HG03095 (cell line): ENCODE data around the gene MED9.
"Not testable (repeated sequence)": the region's sequence is repeated elsewhere in the genome, so short reads cannot be mapped to it uniquely, and the experiment has no call there.

Experiments
- ATAC-seq: cut with Tn5 transposase; IDR thresholded peaks from one replicate; pipeline ENCODE4 v1.9.1; 2021; ENCODE audit warnings: moderate library complexity; ENCODE audit not compliant: unreplicated experiment

The MED9 gene, protein sequence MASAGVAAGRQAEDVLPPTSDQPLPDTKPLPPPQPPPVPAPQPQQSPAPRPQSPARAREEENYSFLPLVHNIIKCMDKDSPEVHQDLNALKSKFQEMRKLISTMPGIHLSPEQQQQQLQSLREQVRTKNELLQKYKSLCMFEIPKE

DNA sequence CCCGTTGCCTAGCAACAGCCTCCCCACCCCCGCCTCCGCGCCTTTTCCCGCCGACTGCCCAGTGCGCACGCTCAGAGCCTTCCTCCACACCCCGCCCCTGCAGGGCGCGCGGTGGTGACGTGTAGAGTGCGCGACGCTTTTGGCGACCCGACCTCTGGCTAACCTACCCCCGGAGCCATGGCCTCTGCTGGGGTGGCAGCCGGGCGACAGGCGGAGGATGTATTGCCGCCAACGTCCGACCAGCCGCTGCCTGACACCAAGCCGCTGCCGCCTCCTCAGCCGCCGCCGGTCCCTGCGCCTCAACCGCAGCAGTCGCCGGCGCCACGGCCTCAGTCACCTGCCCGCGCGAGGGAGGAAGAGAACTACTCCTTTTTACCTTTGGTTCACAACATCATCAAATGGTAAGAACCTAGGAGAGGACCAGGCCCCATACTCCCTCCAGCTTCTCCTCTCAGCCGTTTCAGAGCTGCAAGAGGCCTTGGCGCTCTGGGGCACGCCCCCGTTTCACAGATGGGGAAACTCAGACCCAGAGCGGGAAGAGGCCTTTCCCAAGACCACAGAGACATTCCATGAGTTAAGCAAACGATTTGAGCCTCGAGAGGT is at the start of gene MED9:
Gene MED9 (plus strand): TSS at position 136 of the 603 bp plus-strand sequence. CDS start 42 bp downstream, at position 178.
- peak; percentile 71 for ATAC-seq

DNA sequence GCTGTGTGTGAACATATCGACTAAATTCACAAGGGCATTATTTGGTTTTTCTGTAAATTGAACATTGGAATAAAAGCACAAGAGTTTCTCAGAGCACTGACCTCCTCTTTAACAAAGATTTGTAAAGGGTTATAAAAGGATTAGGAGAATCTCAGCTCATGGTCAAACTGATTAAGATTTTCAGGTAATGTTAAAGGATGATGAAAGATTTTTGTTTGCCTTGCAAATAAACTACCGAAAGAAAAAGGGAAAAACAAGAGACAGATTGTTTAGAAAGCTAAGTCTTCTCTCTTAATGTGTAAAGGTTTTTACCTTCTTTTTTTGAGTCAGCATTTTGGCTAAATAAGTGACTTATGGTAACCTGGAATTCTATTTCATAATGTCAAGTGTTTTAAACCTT is 47.6 kb upstream of the MED9 start:
- ATAC-seq: no peak

GRCh38 chr17:17430924-17431323 is 45.9 kb upstream of the MED9 start:
- ATAC-seq: not testable (repeated sequence)

DNA sequence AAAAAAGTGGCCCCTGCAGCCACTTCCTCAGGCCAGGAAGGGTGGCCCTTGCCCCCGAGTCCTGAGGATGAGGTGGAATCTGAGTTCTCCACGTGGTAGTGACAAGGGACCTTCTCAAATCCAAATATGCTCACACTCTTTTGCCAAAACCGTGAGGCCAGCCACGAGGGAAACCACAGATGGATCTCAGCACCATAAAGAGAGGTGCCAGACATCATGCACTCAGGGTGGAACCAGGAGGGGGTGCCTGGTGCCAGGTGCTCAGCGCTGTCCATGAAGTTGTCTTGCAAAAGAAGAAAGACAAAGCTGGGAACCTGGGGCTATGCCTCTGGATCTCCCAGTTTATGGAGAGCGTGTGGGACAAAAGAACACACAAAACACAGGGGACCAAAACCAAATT is 45.2 kb upstream of the MED9 start:
- no peak for ATAC-seq

GRCh38 chr17:17433000-17433703 is 43.6 kb upstream of the MED9 start:
- no peak for ATAC-seq

DNA sequence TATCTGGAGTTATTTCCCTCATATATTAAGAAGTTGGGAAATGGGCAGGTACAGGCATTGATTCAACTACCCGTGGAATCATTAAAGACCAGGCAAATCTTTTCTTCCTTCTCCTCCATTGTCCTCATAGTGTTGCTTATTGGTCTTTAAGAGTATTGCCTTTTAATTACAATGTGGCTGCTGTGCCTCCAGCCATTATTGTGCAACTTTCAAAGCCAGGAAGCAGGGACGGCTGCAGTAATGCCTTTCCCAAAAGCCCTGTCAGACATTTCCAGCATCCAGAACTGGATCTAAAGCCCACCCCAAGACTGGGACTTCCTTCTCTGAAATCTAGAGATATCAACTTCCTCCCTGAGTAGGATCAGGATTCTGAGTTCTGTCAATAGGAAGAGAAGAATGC is 42.3 kb upstream of the MED9 start:
- no peak for ATAC-seq

GRCh38 chr17:17435323-17435722 is 41.5 kb upstream of the MED9 start:
- no peak for ATAC-seq

DNA sequence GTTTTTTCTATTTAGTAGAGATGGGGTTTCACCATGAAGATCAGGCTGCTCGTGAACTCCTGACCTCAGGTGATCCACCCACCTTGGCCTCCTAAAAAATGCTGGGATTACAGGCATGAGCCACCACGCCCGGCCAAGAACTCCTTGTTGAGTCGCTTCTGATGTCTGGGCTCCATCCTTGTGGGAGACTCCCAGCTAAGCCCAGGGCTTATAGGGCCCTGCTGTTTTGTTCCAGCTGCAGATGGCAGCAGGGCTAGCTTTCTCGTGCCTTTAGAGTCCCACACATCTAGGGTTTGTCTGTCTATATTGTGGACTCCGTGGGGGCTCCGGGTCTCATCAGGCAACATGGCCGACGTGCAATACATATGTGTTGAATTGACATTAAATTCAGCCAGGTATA is 39.3 kb upstream of the MED9 start:
- ATAC-seq: no peak

DNA sequence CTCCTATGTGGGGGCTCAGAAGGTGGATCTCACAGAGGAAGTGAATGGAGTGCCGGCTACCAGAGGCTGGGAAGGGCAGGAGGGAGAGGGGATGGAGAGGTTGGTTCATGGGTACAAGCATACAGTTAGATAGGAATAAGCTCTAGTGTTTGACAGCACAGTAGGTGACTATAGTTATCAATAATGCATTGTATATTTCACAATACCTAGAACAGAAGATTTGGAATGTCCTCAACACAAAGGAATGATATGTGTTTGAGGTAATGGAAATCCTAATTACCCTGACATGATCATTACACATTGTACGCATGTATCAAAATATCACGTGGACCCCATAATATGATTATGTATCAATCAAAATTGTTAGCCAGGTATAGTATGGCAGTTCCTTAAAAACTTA is 38.9 kb upstream of the MED9 start:
- no peak for ATAC-seq

DNA sequence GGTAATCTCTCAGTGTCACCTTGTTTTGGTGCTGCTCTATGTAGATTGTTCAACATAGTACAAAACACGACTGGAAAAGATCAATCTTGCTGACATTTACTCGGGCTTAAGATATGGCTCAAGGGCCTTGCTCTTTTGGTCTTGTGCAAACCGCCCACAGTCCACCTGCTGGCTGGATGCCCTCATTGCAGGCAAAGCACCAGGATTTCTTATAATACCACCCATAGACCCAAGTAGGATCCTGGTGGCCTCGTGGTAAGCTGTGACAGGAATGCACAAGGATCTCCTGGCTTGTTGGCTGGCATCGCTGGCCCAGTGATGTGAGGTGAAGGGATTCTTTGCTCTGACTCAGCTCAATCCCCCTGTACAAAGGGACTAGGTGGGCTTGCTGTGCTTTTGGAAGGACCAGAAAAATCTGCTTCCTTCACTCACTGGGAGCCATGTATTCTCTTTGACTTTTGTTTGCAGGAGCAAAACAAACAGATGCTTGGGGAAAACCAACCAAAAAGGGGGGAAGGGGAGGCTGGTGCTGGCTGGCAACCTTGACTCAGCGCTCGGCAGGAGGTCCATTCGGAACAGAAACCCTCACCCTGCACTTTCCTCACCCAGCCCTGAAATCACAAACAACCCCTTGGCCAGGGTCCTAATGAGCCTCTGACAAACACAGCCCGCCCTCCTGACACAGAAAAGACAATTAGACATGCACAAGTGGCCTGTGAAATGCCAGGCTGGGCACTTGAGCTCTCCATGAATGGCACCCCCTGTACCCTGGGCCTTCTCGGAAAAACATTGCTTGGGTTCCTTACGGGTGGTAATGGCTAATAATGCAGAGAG is 36.6 kb upstream of the MED9 start:
- ATAC-seq: no peak

GRCh38 chr17:17440938-17441675 is 35.7 kb upstream of the MED9 start:
- no peak for ATAC-seq

GRCh38 chr17:17443173-17443572 is 33.6 kb upstream of the MED9 start:
- no peak for ATAC-seq

- no peak for ATAC-seq
These were observed 31.4 kb upstream of the MED9 start for GRCh38 chr17:17445296-17445924.

GRCh38 chr17:17445925-17446665 is 30.7 kb upstream of the MED9 start:
- no peak for ATAC-seq

DNA sequence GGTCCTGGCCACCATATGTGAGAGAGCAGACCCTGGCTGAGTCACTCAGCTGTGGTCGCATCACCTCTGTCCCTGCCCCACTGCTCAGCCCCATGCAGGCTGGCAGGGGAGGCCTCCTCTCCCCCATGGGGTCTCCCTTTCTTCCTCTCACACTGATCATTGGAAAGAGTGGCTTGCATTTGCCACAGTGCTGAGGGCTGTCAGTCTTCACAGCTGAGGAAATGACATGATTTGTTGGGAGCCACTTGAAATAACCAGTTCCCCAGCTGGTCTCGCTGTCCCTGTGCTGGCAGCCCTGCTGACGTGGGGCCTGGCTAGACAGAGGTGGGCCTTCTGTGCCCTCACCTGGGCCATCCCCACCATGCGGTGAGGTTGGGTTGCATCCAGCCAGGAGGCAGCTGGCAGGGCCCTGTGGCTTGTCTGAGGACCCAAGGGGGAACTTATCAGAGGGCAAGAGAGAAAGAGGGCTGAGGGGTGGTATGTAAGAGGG is 30.1 kb upstream of the MED9 start:
- no peak for ATAC-seq

DNA sequence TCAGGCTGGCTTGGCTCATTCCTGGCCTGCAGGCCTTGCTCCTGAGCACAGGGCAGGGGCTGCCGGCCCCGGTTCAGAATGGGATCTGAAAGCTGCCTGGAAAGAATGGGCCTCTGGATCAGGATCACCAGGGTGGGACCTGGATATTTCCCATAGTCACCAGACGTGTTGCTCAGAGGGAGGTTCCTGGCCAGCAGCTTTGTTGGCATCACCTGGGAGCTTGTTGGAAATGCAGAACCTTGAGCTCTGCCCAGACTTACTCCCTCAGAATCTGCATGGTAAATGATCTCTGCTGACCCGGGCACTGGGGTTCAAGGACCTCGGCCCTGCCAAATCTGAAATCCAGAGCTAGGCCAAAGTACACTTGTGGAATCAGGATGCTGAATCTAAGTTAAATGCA is 29.5 kb upstream of the MED9 start:
- no peak for ATAC-seq

DNA sequence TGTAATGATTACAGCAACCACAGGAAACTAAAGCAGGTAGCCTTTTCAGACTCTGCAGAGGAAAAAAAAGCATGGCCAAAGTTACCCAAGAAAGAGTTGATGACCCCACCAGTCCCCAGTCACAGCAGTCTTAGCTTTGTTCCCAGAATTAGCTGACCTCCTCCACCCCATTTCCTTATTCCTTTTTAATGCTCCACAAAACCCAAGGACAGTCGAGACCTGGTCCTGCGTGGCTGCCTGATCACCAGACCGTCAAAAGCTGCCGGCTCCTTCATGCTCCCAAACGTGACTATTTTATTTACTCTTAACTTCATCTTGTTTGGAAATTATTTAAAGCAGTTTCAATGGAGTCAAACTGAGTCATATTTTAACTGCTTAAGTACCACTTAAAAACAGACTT is 28.7 kb upstream of the MED9 start:
- ATAC-seq: no peak

DNA sequence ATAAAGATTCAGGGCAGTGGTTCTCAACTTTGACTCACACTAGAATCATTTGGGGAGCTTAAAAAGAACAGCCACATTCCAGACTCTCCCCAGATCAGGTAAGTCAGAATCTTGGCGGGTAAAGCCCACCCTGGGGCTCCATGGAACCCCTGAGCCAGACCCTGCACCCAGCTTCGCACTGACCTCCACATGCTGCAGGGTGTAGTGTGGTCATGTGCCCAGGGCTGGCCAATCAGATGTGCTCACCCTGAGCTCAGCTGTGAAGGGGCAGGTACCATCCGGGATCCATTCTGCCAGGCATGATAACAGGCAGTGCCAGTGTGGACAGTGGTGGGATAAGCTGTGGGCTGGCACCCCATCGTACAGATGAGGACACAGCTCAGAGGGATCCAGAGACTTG is 28.1 kb upstream of the MED9 start:
- ATAC-seq: no peak

DNA sequence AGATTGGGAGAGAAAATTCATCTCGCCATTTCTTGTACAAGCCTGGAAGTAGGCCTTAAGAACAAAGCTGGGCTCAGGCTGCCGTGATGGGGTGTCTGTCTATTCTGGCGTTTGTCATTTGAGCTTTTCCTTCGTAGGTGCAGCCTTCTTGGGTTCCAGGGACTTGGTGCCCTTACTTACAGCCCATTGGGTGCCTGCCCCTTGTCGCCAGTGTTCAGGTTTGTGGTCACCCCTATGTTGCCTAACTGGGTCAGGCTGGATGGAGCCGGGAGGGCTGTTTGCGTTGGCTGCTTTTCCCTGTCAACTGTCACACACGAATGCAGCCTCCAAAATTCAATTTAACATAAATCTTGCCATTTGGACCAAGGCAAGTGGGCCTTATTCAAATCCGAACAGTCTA is 23.7 kb upstream of the MED9 start:
- no peak for ATAC-seq

GRCh38 chr17:17454276-17454675 is 22.5 kb upstream of the MED9 start:
- no peak for ATAC-seq
